Parathyroid adenoma (tissue), 2 donors: ENCODE results near the gene BMPER.

Source experiments
- H2AFZ ChIP-seq: fragments of 300-600 bp; sonication (generic); one replicate; pipeline ENCODE4 v1.7.0; 2017; ENCODE audit warnings: antibody characterized with exemption, mild to moderate bottlenecking
- H3K27ac ChIP-seq: fragments of 300-600 bp; sonication (generic); one replicate; pipeline ENCODE4 v1.7.0; 2017
- H3K27me3 ChIP-seq: fragments of 300-600 bp; sonication (generic); one replicate; pipeline ENCODE4 v1.7.0; 2017; ENCODE audit warnings: low read length; ENCODE audit not compliant: control insufficient read depth, insufficient read depth
- H3K36me3 ChIP-seq: fragments of 300-600 bp; sonication (generic); one replicate; pipeline ENCODE4 v1.7.0; 2017; ENCODE audit warnings: low read length; ENCODE audit not compliant: control insufficient read depth, insufficient read depth
- H3K4me1 ChIP-seq: fragments of 300-600 bp; sonication (generic); one replicate; pipeline ENCODE4 v1.7.0; 2017; ENCODE audit warnings: control low read depth
- H3K4me2 ChIP-seq: fragments of 300-600 bp; sonication (generic); one replicate; pipeline ENCODE4 v1.7.0; 2017; ENCODE audit warnings: low read length
- H3K4me3 ChIP-seq: fragments of 300-600 bp; sonication (generic); one replicate; pipeline ENCODE4 v1.7.0; 2017; ENCODE audit warnings: low read depth, low read length
- H3K79me2 ChIP-seq: fragments of 300-600 bp; sonication (generic); one replicate; pipeline ENCODE4 v1.7.0; 2017; ENCODE audit warnings: control low read depth
- H3K9ac ChIP-seq: fragments of 300-600 bp; sonication (generic); one replicate; pipeline ENCODE4 v1.7.0; 2017; ENCODE audit warnings: mild to moderate bottlenecking
- H3K9me3 ChIP-seq: fragments of 300-600 bp; sonication (generic); one replicate; pipeline ENCODE4 v1.7.0; 2017; ENCODE audit warnings: low read length; ENCODE audit not compliant: control insufficient read depth
- CTCF ChIP-seq: fragments of 300-600 bp; sonication (generic); IDR thresholded peaks from one replicate; pipeline ENCODE4 v1.7.0; 2017; ENCODE audit warnings: antibody characterized with exemption, mild to moderate bottlenecking
- donor health status: primary hyperparathyroidism.

Gene BMPER

GRCh38 chr7:33939121-33939520, 33.8 kb downstream of the BMPER start:
- Histone ChIP-seq H3K4me2 (no peak overlapping the region), H3K9ac (no peak overlapping the region), H3K27me3 (no peaks in the 10 kb centered on the region), H3K4me1 (no peaks in the 10 kb centered on the region), H3K79me2 (no peaks in the 10 kb centered on the region), H3K4me3 (no peak overlapping the region), H3K27ac (no peak overlapping the region), H3K9me3 (no peaks in the 10 kb centered on the region), H2AFZ (no peak overlapping the region), H3K36me3 (no peaks in the 10 kb centered on the region)
- TF ChIP-seq CTCF: no peak

- H3K9me3 ChIP-seq: no peaks in the 10 kb centered on the region
- no peak overlapping the region for H3K9ac ChIP-seq
- no peak overlapping the region for H3K27ac ChIP-seq
- H3K79me2 ChIP-seq: no peaks in the 10 kb centered on the region
- H3K36me3 ChIP-seq: no peaks in the 10 kb centered on the region
- no peak overlapping the region for H3K4me2 ChIP-seq
- H2AFZ ChIP-seq: no peak overlapping the region
- H3K4me1 ChIP-seq: no peaks in the 10 kb centered on the region
- no peak overlapping the region for H3K4me3 ChIP-seq
- H3K27me3 ChIP-seq: no peaks in the 10 kb centered on the region
- no peak for TF ChIP-seq CTCF
Observed at GRCh38 chr7:33940503-33940902, 35.2 kb downstream of the BMPER start.

- no peaks in the 10 kb centered on the region for H3K9me3 ChIP-seq
- no peak for TF ChIP-seq CTCF
- no peaks in the 10 kb centered on the region for H3K79me2 ChIP-seq
Observed at GRCh38 chr7:33941418-33941817, 36.1 kb downstream of the BMPER start.

GRCh38 chr7:33946094-33946699, 40.9 kb downstream of the BMPER start:
- no peaks in the 10 kb centered on the region for H3K9me3 ChIP-seq
- TF ChIP-seq CTCF: no peak
- H2AFZ ChIP-seq: no peak overlapping the region
- no peak overlapping the region for H3K4me2 ChIP-seq
- H3K9ac ChIP-seq: no peak overlapping the region
- no peaks in the 10 kb centered on the region for H3K4me1 ChIP-seq
- no peak overlapping the region for H3K27ac ChIP-seq
- H3K79me2 ChIP-seq: no peaks in the 10 kb centered on the region
- H3K36me3 ChIP-seq: no peaks in the 10 kb centered on the region
- no peak overlapping the region for H3K4me3 ChIP-seq
- H3K27me3 ChIP-seq: no peaks in the 10 kb centered on the region

More at GRCh38 chr7:33941418-33941817, 36.1 kb downstream of the BMPER start:
- Histone ChIP-seq H3K27me3 (no peaks in the 10 kb centered on the region), H3K9ac (no peak overlapping the region), H3K4me1 (no peaks in the 10 kb centered on the region), H3K4me3 (no peak overlapping the region), H2AFZ (no peak overlapping the region), H3K36me3 (no peaks in the 10 kb centered on the region), H3K4me2 (no peak overlapping the region), H3K27ac (no peak overlapping the region)

- Histone ChIP-seq H3K9ac (no peak overlapping the region), H3K4me2 (no peak overlapping the region), H3K4me1 (no peaks in the 10 kb centered on the region), H2AFZ (no peak overlapping the region), H3K9me3 (no peaks in the 10 kb centered on the region), H3K27me3 (no peaks in the 10 kb centered on the region), H3K27ac (no peak overlapping the region), H3K79me2 (no peaks in the 10 kb centered on the region), H3K4me3 (no peak overlapping the region), H3K36me3 (no peaks in the 10 kb centered on the region)
- no peak for TF ChIP-seq CTCF
Observed at GRCh38 chr7:33950047-33950714, 44.8 kb downstream of the BMPER start.
